Measurements from ENCODE around the gene SDHD.
"Not testable (repeated sequence)": the region's sequence is repeated elsewhere in the genome, so short reads cannot be mapped to it uniquely, and the experiment has no call there.

Gene SDHD

GRCh38 chr11:112086422-112087191 is at the start of gene SDHD, which contains the start of gene TIMM8B:
Gene SDHD, plus strand, starts transcription at chr11:112086873. Its CDS starts 35 bp downstream, at chr11:112086908.
Gene TIMM8B, minus strand, starts transcription at chr11:112086756. Its CDS starts 33 bp downstream, at chr11:112086723.
- DNase-seq: peak; percentile 92

- DNase-seq: no peak
These were observed 49.1 kb upstream of the SDHD start for GRCh38 chr11:112037527-112037926.

- DNase-seq: no peak
These were observed 44.3 kb upstream of the SDHD start for GRCh38 chr11:112042161-112042960.

GRCh38 chr11:112042961-112043304 is 43.7 kb upstream of the SDHD start:
- no peak for DNase-seq

GRCh38 chr11:112044961-112045360 is 41.7 kb upstream of the SDHD start:
- DNase-seq: no peak

- DNase-seq: not testable (repeated sequence)
These were observed 40.0 kb upstream of the SDHD start for GRCh38 chr11:112046647-112047046.

- DNase-seq: not testable (repeated sequence)
These were observed 38.4 kb upstream of the SDHD start for GRCh38 chr11:112048256-112048655.

GRCh38 chr11:112049777-112050176 is 36.9 kb upstream of the SDHD start:
- DNase-seq: no peak

GRCh38 chr11:112050721-112051120 is 36.0 kb upstream of the SDHD start:
- no peak for DNase-seq

GRCh38 chr11:112051768-112052167 is 34.9 kb upstream of the SDHD start:
- no peak for DNase-seq

GRCh38 chr11:112057170-112057569 is 29.5 kb upstream of the SDHD start:
- DNase-seq: no peak

GRCh38 chr11:112058103-112058502 is 28.6 kb upstream of the SDHD start:
- DNase-seq: no peak

- no peak for DNase-seq
These were observed 23.8 kb upstream of the SDHD start for GRCh38 chr11:112062923-112063322.

GRCh38 chr11:112073941-112074811 is 12.5 kb upstream of the SDHD start, which contains the start of the genes NKAPD1 and PIH1D2:
Gene NKAPD1, plus strand, starts transcription at chr11:112074299. Its CDS starts 1,276 bp downstream, at chr11:112075575.
Gene PIH1D2, minus strand, starts transcription at chr11:112074017. Its CDS starts 843 bp downstream, at chr11:112073174.
- DNase-seq: peak; percentile 78

- DNase-seq: no peak
These were observed 3.9 kb upstream of the SDHD start for GRCh38 chr11:112082729-112083128.

GRCh38 chr11:112085822-112086421 is 751 bp upstream of the SDHD start:
- peak; percentile 35 for DNase-seq

GRCh38 chr11:112087212-112087611 is 539 bp downstream of the SDHD start:
- no peak for DNase-seq

GRCh38 chr11:112095302-112095701 is 8.6 kb downstream of the SDHD start:
- not testable (repeated sequence) for DNase-seq

GRCh38 chr11:112096194-112096593 is 9.5 kb downstream of the SDHD start:
- DNase-seq: no peak

- DNase-seq: no peak
These were observed 11.3 kb downstream of the SDHD start for GRCh38 chr11:112097734-112098528.

GRCh38 chr11:112100462-112100861 is 13.8 kb downstream of the SDHD start:
- DNase-seq: no peak

GRCh38 chr11:112103446-112103845 is 16.8 kb downstream of the SDHD start:
- DNase-seq: no peak

Data from stimulated activated naive CD4-positive, alpha-beta T cell treated with Interleukin-2 at 50 U/mL for 16 hours (primary cell).